B cell (primary cell): ENCODE measurements around the gene SMARCA4. TPM values are rescaled to one million over a fixed set of nuclear protein-coding genes. Genes with fewer than 3 reads are reported as not detected.
A peak's percentile ranks its signal among the peaks of the same experiment; 100 is the strongest.
"Not testable (repeated sequence)": the region's sequence is repeated elsewhere in the genome, so short reads cannot be mapped to it uniquely, and the experiment has no call there.

ENCODE experiments used
- ATAC-seq: fragments of 200-7000 bp; cut with Tn5 transposase; one replicate; pipeline ENCODE4 v1.10.0; 2021; ENCODE audit warnings: low read depth, mild to moderate bottlenecking, moderate number of reproducible peaks, moderate library complexity
- CTCF ChIA-PET: fragments of 350-600 bp; sonication (Branson Sonifier 250); formaldehyde crosslinking; loops from one replicate; lab custom pipeline; 2021; ENCODE audit warnings: antibody characterized with exemption, inconsistent platforms; lab: Charles Lee
- POLR2A ChIA-PET: fragments of 350-600 bp; sonication (Branson Sonifier 250); formaldehyde crosslinking; loops from one replicate; lab custom pipeline; 2021; ENCODE audit warnings: antibody characterized with exemption; lab: Charles Lee
- DNase-seq: peaks from one replicate; pipeline ENCODE4 v3.0.0; 2013
- H2AFZ ChIP-seq: 2 replicates; pipeline ENCODE4 v1.6.1; 2012; ENCODE audit warnings: mild to moderate bottlenecking, low read depth, low read length; ENCODE audit not compliant: insufficient read depth, poor library complexity, severe bottlenecking
- H3K27ac ChIP-seq, 2 donors: 1 replicate in 1 of 2; 2 replicates in 1 of 2; pipeline ENCODE4 v1.5.1; 2012 to 2013; ENCODE audit warnings: low read length in 2 of 2, mild to moderate bottlenecking in 2 of 2, moderate library complexity in 1 of 2
- H3K27me3 ChIP-seq, 4 experiments: fragments of 200-600 bp in 1 of 4; sonication (generic) in 1 of 4; replicated peaks in 1 of 4; 1 replicate in 2 of 4; 2 replicates in 2 of 4; pipeline versions ENCODE4 v1.6.1 to v1.7.0; 2013 to 2016; ENCODE audit warnings: low read length in 3 of 4, mild to moderate bottlenecking in 2 of 4, mixed read lengths in 1 of 4, moderate library complexity in 1 of 4; ENCODE audit not compliant: insufficient read depth in 4 of 4, control insufficient read depth in 3 of 4; ENCODE audit errors: control extremely low read depth in 1 of 4
- H3K36me3 ChIP-seq, 2 experiments: replicated peaks in 1 of 2; 1 replicate in 1 of 2; 2 replicates in 1 of 2; pipeline versions ENCODE4 v1.6.1 to v1.7.1; 2013; ENCODE audit warnings: low read length in 1 of 2; ENCODE audit not compliant: insufficient read depth in 2 of 2, control insufficient read depth in 1 of 2; ENCODE audit errors: control extremely low read depth in 1 of 2, extremely low read depth in 1 of 2
- H3K4me1 ChIP-seq, 2 donors: fragments of 200-600 bp in 1 of 2; sonication (generic) in 1 of 2; 1 replicate in 1 of 2; 2 replicates in 1 of 2; pipeline versions ENCODE4 v1.5.1 to v1.6.1; 2013 to 2017; ENCODE audit warnings: low read length in 2 of 2; ENCODE audit not compliant: control insufficient read depth in 2 of 2, insufficient read depth in 2 of 2
- H3K4me2 ChIP-seq: replicated peaks from 2 replicates; pipeline ENCODE3; 2012; ENCODE audit warnings: mild to moderate bottlenecking, low read depth, low read length; ENCODE audit not compliant: poor library complexity, severe bottlenecking
- H3K4me3 ChIP-seq, 5 experiments: fragments of 200-600 bp in 1 of 5; sonication (generic) in 1 of 5; 1 replicate in 3 of 5; 2 replicates in 2 of 5; pipeline versions ENCODE4 v1.5.1 to v1.7.0; 2011 to 2016; ENCODE audit warnings: low read length in 4 of 5, mild to moderate bottlenecking in 4 of 5, low read depth in 2 of 5, control low read depth in 1 of 5, moderate library complexity in 1 of 5; ENCODE audit not compliant: insufficient read depth in 1 of 5; ENCODE audit errors: control extremely low read depth in 1 of 5, extremely low read depth in 1 of 5
- H3K79me2 ChIP-seq: fragments of 200-600 bp; sonication (generic); one replicate; pipeline ENCODE4 v1.6.0; 2016; ENCODE audit warnings: low read length; ENCODE audit not compliant: control insufficient read depth, insufficient read depth
- H3K9ac ChIP-seq: fragments of 200-600 bp; sonication (generic); 2 replicates; pipeline ENCODE4 v1.6.1; 2017; ENCODE audit warnings: mild to moderate bottlenecking, low read length, moderate library complexity
- H3K9me3 ChIP-seq, 3 donors: one replicate each; pipeline versions ENCODE4 v1.6.1 to v1.7.1; 2013; ENCODE audit warnings: low read length in 2 of 3; ENCODE audit not compliant: control insufficient read depth in 2 of 3, insufficient read depth in 1 of 3; ENCODE audit errors: control extremely low read depth in 1 of 3
- H4K20me1 ChIP-seq: 2 replicates; pipeline ENCODE4 v1.6.0; 2012; ENCODE audit warnings: mild to moderate bottlenecking, low read length; ENCODE audit not compliant: insufficient read depth, control insufficient read depth, poor library complexity, severe bottlenecking
- H3K27ac Mint-ChIP-seq: one replicate; pipeline ENCODE4 v1.8.0; 2021; ENCODE audit warnings: mixed read lengths
- H3K27me3 Mint-ChIP-seq: one replicate; pipeline ENCODE4 v1.8.0; 2021; ENCODE audit warnings: mixed read lengths
- H3K4me1 Mint-ChIP-seq: one replicate; pipeline ENCODE4 v1.8.0; 2021; ENCODE audit warnings: mixed read lengths
- H3K4me3 Mint-ChIP-seq: one replicate; pipeline ENCODE4 v1.8.0; 2021; ENCODE audit warnings: mixed read lengths
- H3K9me3 Mint-ChIP-seq: one replicate; pipeline ENCODE4 v1.8.0; 2022; ENCODE audit warnings: mixed read lengths; ENCODE audit not compliant: insufficient read depth
- EZH2 ChIP-seq: IDR thresholded peaks from 2 replicates; pipeline ENCODE4 v1.6.1; 2012; ENCODE audit warnings: borderline replicate concordance, low read depth, mild to moderate bottlenecking, moderate library complexity, low read length; ENCODE audit not compliant: insufficient read depth, poor library complexity, severe bottlenecking
- WGBS: methylation state at CpG from one replicate; pipeline ENCODE4 v1.1.5; 2013; ENCODE audit warnings: missing lambda C conversion rate; ENCODE audit not compliant: insufficient coverage; 5-methylcytosine and 5-hydroxymethylcytosine counted together
- intact Hi-C: fragments of 100-400 bp; cut with micrococcal nuclease; formaldehyde crosslinking; loops from one replicate; pipeline ENCODE4 v1.10.0; 2022
- polyA plus RNA-seq: library from polyadenylated mRNA; depleted of rRNA; stranded (reverse); fragments of >200 nt; gene quantifications from 2 replicates; pipeline ENCODE4 v1.2.3, GENCODE V29; 2012
- total RNA-seq, 2 donors: library from RNA; stranded (reverse); fragments of 120-200 nt in 1 of 2; gene quantifications; 1 replicate in 1 of 2; 2 replicates in 1 of 2; pipeline versions ENCODE4 v1.2.3 to v1.2.4, GENCODE V29; 2013 to 2022
- TF ChIP-seq, protein P1 (sequence below): fragments of 200-600 bp; IDR thresholded peaks from one replicate; pipeline ENCODE4 v1.8.0; 2022; ENCODE audit warnings: antibody characterized with exemption, mild to moderate bottlenecking

SMARCA4 gene
- total and polyA plus RNA-seq, 2 donors (not counting 1 experiment from before 2014, with no cell fraction given), result 49.7 to 82.3 TPM

DNA sequence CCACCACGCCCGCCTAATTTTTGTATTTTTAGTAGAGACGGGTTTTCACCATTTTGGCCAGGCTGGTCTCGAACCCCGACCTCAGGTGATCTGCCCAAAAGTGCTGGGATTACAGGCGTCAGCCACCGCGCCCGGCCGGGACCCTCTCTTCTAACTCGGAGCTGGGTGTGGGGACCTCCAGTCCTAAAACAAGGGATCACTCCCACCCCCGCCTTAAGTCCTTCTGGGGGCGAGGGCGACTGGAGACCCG lies 129.1 kb downstream of the SMARCA4 start:
- H2AFZ ChIP-seq, H3K27ac Mint-ChIP-seq, H4K20me1 ChIP-seq, H3K36me3 ChIP-seq, H3K9me3 Mint-ChIP-seq, intact Hi-C loops, H3K79me2 ChIP-seq, POLR2A ChIA-PET, ATAC-seq, DNase-seq: not testable (repeated sequence)
- Histone ChIP-seq H3K4me2 (peak overlapping the region; percentile 88), H3K4me3 (peak overlapping the region; percentile 21 to 54 (median 51)), H3K4me1 (peaks cover 47 to 57% of the 10 kb centered on the region in 2 donors), H3K27ac (peak overlapping the region in 1 of 2 donors; percentile 26), H3K27me3 (peaks cover 0 to 65% (median 29%) of the 10 kb centered on the region in 4 experiments), H3K9me3 (peaks cover 1 to 54% (median 28%) of the 10 kb centered on the region in 3 donors), H3K9ac (peak overlapping the region; percentile 58)
- Mint-ChIP-seq H3K4me3 (peak overlapping the region; percentile 64), H3K27me3 (peaks cover 19% of the 10 kb centered on the region), H3K4me1 (peaks cover 30% of the 10 kb centered on the region)
- WGBS, result 1% methylated on average over 14 of the region's 15 CpGs
- CTCF ChIA-PET, result interaction anchor here (2.0 to 2.7 kb wide), 2 partner anchors 36 to 54 kb away, joined by 7 to 8 read pairs; no protein-coding TSS in a partner anchor

DNA sequence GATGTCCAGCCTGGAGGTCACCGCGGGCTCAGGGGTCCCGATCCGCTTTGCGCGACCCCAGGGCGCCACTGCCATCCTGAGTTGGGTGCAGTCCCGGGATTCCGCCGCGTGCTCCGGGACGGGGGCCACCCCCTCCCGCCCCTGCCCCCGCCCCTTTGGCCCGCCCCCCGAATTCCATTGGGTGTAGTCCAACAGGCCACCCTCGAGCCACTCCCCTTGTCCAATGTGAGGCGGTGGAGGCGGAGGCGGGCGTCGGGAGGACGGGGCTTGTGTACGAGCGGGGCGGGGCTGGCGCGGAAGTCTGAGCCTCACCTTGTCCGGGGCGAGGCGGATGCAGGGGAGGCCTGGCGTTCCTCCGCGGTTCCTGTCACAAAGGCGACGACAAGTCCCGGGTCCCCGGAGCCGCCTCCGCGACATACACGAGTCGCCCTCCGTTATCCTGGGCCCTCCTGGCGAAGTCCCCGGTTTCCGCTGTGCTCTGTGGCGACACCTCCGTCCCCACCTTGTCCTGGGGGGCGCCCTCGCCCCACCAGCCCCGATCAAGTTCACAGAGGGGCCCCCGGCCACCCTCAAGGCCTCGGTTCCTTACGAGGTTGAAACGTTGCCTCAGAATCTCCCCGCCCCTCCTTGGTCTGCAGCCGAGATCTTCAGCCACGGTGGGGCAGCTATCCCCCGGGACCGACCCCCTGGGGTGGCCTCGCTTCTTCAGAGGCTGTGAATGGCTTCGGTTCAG lies 129.6 kb downstream of the SMARCA4 start:
- no peaks in the 10 kb centered on the region for H4K20me1 ChIP-seq
- peak; percentile 89 for DNase-seq
- ChIA-PET POLR2A (no interaction called here), CTCF (interaction anchor here (2.7 kb wide), 1 partner anchor 55 kb away, joined by 7 read pairs; no protein-coding TSS in a partner anchor)
- TF ChIP-seq EZH2, result no peak
- TF ChIP-seq, protein P1, sequence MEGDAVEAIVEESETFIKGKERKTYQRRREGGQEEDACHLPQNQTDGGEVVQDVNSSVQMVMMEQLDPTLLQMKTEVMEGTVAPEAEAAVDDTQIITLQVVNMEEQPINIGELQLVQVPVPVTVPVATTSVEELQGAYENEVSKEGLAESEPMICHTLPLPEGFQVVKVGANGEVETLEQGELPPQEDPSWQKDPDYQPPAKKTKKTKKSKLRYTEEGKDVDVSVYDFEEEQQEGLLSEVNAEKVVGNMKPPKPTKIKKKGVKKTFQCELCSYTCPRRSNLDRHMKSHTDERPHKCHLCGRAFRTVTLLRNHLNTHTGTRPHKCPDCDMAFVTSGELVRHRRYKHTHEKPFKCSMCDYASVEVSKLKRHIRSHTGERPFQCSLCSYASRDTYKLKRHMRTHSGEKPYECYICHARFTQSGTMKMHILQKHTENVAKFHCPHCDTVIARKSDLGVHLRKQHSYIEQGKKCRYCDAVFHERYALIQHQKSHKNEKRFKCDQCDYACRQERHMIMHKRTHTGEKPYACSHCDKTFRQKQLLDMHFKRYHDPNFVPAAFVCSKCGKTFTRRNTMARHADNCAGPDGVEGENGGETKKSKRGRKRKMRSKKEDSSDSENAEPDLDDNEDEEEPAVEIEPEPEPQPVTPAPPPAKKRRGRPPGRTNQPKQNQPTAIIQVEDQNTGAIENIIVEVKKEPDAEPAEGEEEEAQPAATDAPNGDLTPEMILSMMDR, result no peak
- peak overlapping the region; percentile 88 for H3K4me2 ChIP-seq
- H3K36me3 ChIP-seq, result no peaks in the 10 kb centered on the region
- H3K4me1 ChIP-seq, result peaks cover 52 to 62% of the 10 kb centered on the region in 2 donors
- intact Hi-C loops, result no loop called here
- WGBS, result under 1% methylated on average over 61 of the region's 64 CpGs
- peak; percentile 86 for ATAC-seq
- H2AFZ ChIP-seq, result peak overlapping the region; percentile 58
- peaks cover 8% of the 10 kb centered on the region for H3K79me2 ChIP-seq
- peaks cover 0 to 66% (median 29%) of the 10 kb centered on the region in 4 experiments for H3K27me3 ChIP-seq
- Mint-ChIP-seq H3K27ac (peak overlapping the region; percentile 68), H3K27me3 (peaks cover 21% of the 10 kb centered on the region), H3K9me3 (no peaks in the 10 kb centered on the region), H3K4me3 (peak overlapping the region; percentile 76), H3K4me1 (peaks cover 32% of the 10 kb centered on the region)
- peaks cover 1 to 55% (median 28%) of the 10 kb centered on the region in 3 donors for H3K9me3 ChIP-seq
- H3K4me3 ChIP-seq, result peak overlapping the region; percentile 43 to 62 (median 52)
- peak overlapping the region; percentile 59 for H3K9ac ChIP-seq
- H3K27ac ChIP-seq, result peak overlapping the region; percentile 59 to 64
